CD4-positive, alpha-beta T cell treated with Interleukin-10 for 1 hour (primary cell): ENCODE measurements around the gene SPRR3.
"Not testable (repeated sequence)": the region's sequence is repeated elsewhere in the genome, so short reads cannot be mapped to it uniquely, and the experiment has no call there.

ENCODE experiments used
- DNase-seq: peaks from one replicate; pipeline ENCODE4 v3.0.0-alpha.2; 2020

The SPRR3 gene

GRCh38 chr1:152986578-152986977 lies 15.0 kb upstream of the SPRR3 start:
- no peak for DNase-seq

GRCh38 chr1:152993186-152993585 lies 8.4 kb upstream of the SPRR3 start:
- no peak for DNase-seq

- no peak for DNase-seq
Observed at GRCh38 chr1:152995842-152996241, 5.7 kb upstream of the SPRR3 start.

GRCh38 chr1:152996633-152997400 lies 4.7 kb upstream of the SPRR3 start:
- DNase-seq: no peak

GRCh38 chr1:152997901-152998300 lies 3.6 kb upstream of the SPRR3 start:
- DNase-seq: no peak

- DNase-seq: no peak
Observed at GRCh38 chr1:152998476-152998875, 3.1 kb upstream of the SPRR3 start.

GRCh38 chr1:152999818-153000217 lies 1.7 kb upstream of the SPRR3 start:
- DNase-seq: no peak

GRCh38 chr1:153000294-153000693 lies 1.3 kb upstream of the SPRR3 start:
- DNase-seq: no peak

- DNase-seq: not testable (repeated sequence)
Observed at GRCh38 chr1:153011235-153011758, 9.7 kb downstream of the SPRR3 start.

- DNase-seq: not testable (repeated sequence)
Observed at GRCh38 chr1:153021829-153022228, 20.3 kb downstream of the SPRR3 start.

- not testable (repeated sequence) for DNase-seq
Observed at GRCh38 chr1:153022340-153022739, 20.8 kb downstream of the SPRR3 start.

GRCh38 chr1:153023109-153023508 lies 21.6 kb downstream of the SPRR3 start:
- DNase-seq: no peak

- no peak for DNase-seq
Observed at GRCh38 chr1:153024413-153024812, 22.9 kb downstream of the SPRR3 start.

- DNase-seq: no peak
Observed at GRCh38 chr1:153025797-153026196, 24.2 kb downstream of the SPRR3 start.

- DNase-seq: no peak
Observed at GRCh38 chr1:153028766-153029165, 27.2 kb downstream of the SPRR3 start.

- no peak for DNase-seq
Observed at GRCh38 chr1:153030895-153031294, 29.3 kb downstream of the SPRR3 start, which contains the start of gene SPRR1B. Gene SPRR1B, plus strand, starts transcription at chr1:153031203. Its CDS starts 1,143 bp downstream, at chr1:153032346.

GRCh38 chr1:153032073-153032472 lies 30.5 kb downstream of the SPRR3 start:
- DNase-seq: no peak

GRCh38 chr1:153032677-153033308 lies 31.2 kb downstream of the SPRR3 start:
- no peak for DNase-seq

- no peak for DNase-seq
Observed at GRCh38 chr1:153035211-153035610, 33.7 kb downstream of the SPRR3 start.

GRCh38 chr1:153040950-153041631 lies 39.5 kb downstream of the SPRR3 start, which contains the start of gene SPRR2D:
Gene SPRR2D, minus strand, starts transcription at chr1:153041120. Its CDS starts 774 bp downstream, at chr1:153040346.
- DNase-seq: no peak

GRCh38 chr1:153049211-153049610 lies 47.7 kb downstream of the SPRR3 start:
- DNase-seq: no peak
